Smooth muscle cell (in vitro differentiated cells): ENCODE measurements around the gene PSMC4. TPM values are rescaled to one million over a fixed set of nuclear protein-coding genes. Genes with fewer than 3 reads are reported as not detected.

Source experiments
- DNase-seq: peaks from one replicate; lab custom pipeline; 2025; ENCODE audit not compliant: unreplicated experiment; lab: John Stamatoyannopoulos, UW
- H2AFZ ChIP-seq: fragments of 200-600 bp; sonication (generic); 2 replicates; pipeline ENCODE4 v1.6.0; 2016; ENCODE audit warnings: antibody characterized with exemption, low read depth, mild to moderate bottlenecking
- H3F3A ChIP-seq: fragments of 200-600 bp; sonication (generic); 2 replicates; pipeline ENCODE4 v1.6.0; 2017; ENCODE audit warnings: antibody characterized with exemption, low read depth
- H3K27ac ChIP-seq: fragments of 200-600 bp; sonication (generic); 2 replicates; pipeline ENCODE4 v1.5.1; 2016; ENCODE audit warnings: low read depth, mild to moderate bottlenecking
- H3K27me3 ChIP-seq: fragments of 200-600 bp; sonication (generic); 2 replicates; pipeline ENCODE4 v1.6.1; 2016; ENCODE audit warnings: low read depth, mild to moderate bottlenecking
- H3K36me3 ChIP-seq: fragments of 200-600 bp; sonication (generic); 2 replicates; pipeline ENCODE4 v1.5.1; 2016; ENCODE audit warnings: low read depth
- H3K4me1 ChIP-seq: fragments of 200-600 bp; sonication (generic); 2 replicates; pipeline ENCODE4 v1.5.1; 2016; ENCODE audit warnings: low read depth
- H3K4me2 ChIP-seq: fragments of 200-600 bp; sonication (generic); 2 replicates; pipeline ENCODE4 v1.6.0; 2016; ENCODE audit warnings: mild to moderate bottlenecking
- H3K4me3 ChIP-seq: fragments of 200-600 bp; sonication (generic); 2 replicates; pipeline ENCODE4 v1.5.1; 2016; ENCODE audit warnings: mild to moderate bottlenecking
- H3K79me2 ChIP-seq: fragments of 200-600 bp; sonication (generic); 2 replicates; pipeline ENCODE4 v1.6.0; 2016; ENCODE audit warnings: low read depth, mild to moderate bottlenecking
- H3K9ac ChIP-seq: fragments of 200-600 bp; sonication (generic); 2 replicates; pipeline ENCODE4 v1.6.0; 2016; ENCODE audit warnings: low read depth
- H3K9me3 ChIP-seq: fragments of 200-600 bp; sonication (generic); replicated peaks from 2 replicates; pipeline ENCODE4 v1.5.1; 2016; ENCODE audit warnings: low read depth
- H4K20me1 ChIP-seq: fragments of 200-600 bp; sonication (generic); 2 replicates; pipeline ENCODE4 v1.6.0; 2016; ENCODE audit warnings: low read depth
- WGBS: methylation state at CpG from one replicate; pipeline ENCODE4 v1.1.7; 2016; ENCODE audit warnings: low lambda C conversion rate; 5-methylcytosine and 5-hydroxymethylcytosine counted together
- polyA plus RNA-seq: library from polyadenylated mRNA; unstranded; fragments of >200 nt; fragmentation: Nextera tagmentation; extraction: Ambion mirVana; gene quantifications from 2 replicates; pipeline ENCODE4 v1.2.1, GENCODE V29; 2016
- total RNA-seq: library from RNA; depleted of rRNA; stranded (reverse); fragments of >200 nt; gene quantifications from 2 replicates; pipeline ENCODE4 v1.2.3, GENCODE V29; 2014
- TF ChIP-seq, protein P1 (sequence below): fragments of 200-600 bp; sonication (generic); IDR thresholded peaks from 2 replicates; pipeline ENCODE4 v1.5.1; 2017; ENCODE audit warnings: borderline replicate concordance, mild to moderate bottlenecking, antibody characterized with exemption; ENCODE audit not compliant: insufficient read depth, poor library complexity, severe bottlenecking

PSMC4 gene
- total and polyA plus RNA-seq, 2 experiments from 2014 or later = 117 to 120 TPM

DNA sequence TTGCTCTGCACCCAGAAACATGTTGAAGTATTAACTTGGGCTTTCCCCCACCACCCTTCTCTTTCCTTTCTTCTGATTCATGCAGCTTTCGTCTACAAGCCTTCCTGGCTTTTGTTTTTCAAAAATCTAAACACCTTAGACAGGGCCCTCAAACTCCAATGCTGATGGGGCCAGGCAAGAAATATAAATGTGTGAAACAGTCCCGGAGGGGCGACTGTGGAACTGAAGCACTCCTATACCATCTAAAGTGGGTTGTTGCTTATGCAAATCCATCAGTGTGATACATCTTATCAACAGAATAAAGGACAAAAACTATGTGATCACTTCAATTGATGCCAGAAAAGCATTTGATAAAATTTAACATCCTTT is 42.6 kb upstream of the PSMC4 start:
- WGBS = 90% methylated on average over 3 of the region's 3 CpGs
- no peak overlapping the region for H3K4me3 ChIP-seq

DNA sequence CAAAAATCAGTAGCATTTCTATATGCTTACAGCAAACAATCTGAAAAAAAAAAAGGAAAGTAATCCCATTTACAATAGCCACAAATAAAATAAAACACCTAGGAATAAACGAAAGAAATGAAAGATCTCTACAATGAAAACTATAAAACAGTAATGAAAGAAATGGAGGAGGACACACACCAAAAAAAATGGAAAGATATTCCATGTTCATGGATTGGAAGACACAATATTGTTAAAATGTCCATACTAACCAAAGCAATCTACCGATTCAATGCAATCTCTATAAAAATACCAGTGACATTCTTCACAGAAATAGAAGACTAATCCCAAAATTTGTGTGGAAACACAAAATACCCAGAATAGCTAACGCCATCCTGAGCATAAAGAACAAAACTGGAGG is 41.2 kb upstream of the PSMC4 start:
- Histone ChIP-seq H3K79me2 (no peaks in the 10 kb centered on the region), H3K4me3 (no peak overlapping the region), H3K9ac (no peak overlapping the region), H3K4me2 (no peak overlapping the region), H3K27me3 (no peaks in the 10 kb centered on the region), H3K27ac (no peak overlapping the region), H3K9me3 (no peaks in the 10 kb centered on the region), H2AFZ (no peak overlapping the region), H3K36me3 (no peaks in the 10 kb centered on the region), H3F3A (no peaks in the 10 kb centered on the region), H4K20me1 (no peaks in the 10 kb centered on the region), H3K4me1 (no peaks in the 10 kb centered on the region)
- DNase-seq = no peak
- TF ChIP-seq, protein P1, sequence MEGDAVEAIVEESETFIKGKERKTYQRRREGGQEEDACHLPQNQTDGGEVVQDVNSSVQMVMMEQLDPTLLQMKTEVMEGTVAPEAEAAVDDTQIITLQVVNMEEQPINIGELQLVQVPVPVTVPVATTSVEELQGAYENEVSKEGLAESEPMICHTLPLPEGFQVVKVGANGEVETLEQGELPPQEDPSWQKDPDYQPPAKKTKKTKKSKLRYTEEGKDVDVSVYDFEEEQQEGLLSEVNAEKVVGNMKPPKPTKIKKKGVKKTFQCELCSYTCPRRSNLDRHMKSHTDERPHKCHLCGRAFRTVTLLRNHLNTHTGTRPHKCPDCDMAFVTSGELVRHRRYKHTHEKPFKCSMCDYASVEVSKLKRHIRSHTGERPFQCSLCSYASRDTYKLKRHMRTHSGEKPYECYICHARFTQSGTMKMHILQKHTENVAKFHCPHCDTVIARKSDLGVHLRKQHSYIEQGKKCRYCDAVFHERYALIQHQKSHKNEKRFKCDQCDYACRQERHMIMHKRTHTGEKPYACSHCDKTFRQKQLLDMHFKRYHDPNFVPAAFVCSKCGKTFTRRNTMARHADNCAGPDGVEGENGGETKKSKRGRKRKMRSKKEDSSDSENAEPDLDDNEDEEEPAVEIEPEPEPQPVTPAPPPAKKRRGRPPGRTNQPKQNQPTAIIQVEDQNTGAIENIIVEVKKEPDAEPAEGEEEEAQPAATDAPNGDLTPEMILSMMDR = no peak
- WGBS = 89% methylated on average over 3 of the region's 3 CpGs

More for the DNA sequence above, 42.6 kb upstream of the PSMC4 start:
- Histone ChIP-seq H3K4me2 (no peak overlapping the region), H3K9ac (no peak overlapping the region), H2AFZ (no peak overlapping the region), H3K9me3 (no peaks in the 10 kb centered on the region), H3K27ac (no peak overlapping the region), H3K4me1 (no peaks in the 10 kb centered on the region), H3K79me2 (no peaks in the 10 kb centered on the region), H3F3A (no peaks in the 10 kb centered on the region), H4K20me1 (no peaks in the 10 kb centered on the region), H3K36me3 (no peaks in the 10 kb centered on the region), H3K27me3 (no peaks in the 10 kb centered on the region)
- DNase-seq = no peak
- TF ChIP-seq, protein P1 = no peak

DNA sequence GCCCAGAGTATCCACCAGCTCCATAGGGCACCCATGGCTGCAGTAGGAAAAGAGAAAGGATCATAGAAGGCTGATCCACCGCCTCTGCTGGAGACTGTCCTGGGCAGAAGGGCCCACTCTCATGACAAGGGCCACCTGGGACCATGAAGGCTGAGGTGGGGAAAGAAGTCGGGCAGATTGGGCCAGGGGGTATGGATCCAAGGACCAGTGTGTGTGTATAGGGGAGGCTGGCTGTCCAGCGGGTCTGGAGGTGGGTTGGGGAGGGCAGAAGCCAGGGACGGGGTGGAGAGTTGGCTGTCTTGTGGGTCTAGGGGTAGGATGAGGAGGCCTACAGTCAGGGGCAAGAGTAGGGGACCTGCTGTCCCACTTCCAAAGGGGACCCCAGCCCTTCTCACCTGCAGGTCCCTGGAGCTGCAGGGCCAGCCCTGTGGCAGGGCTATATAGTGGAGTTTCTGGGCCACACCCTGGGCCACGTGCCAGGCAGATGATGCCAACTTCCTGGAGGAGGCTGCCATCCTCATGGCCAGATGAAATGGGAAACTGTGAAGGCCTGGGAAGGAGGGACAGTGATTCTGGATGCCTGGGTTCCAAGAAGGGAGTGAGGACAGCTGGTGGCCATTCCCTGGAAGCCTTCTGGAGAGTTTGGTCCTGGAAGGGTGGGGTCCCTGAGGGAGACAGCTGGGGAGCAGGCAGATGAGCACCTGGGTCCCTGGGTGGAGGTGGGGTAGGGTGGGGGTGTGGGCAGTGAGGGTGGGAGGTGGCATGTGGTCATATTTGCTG is 36.2 kb upstream of the PSMC4 start, which contains the start of gene FCGBP:
TSS of gene FCGBP (minus strand) at position 51 of the 780 bp plus-strand sequence.
- WGBS = 77% methylated on average over 4 of the region's 5 CpGs
- Histone ChIP-seq H3K27me3 (no peaks in the 10 kb centered on the region), H3K4me1 (no peaks in the 10 kb centered on the region), H3F3A (no peaks in the 10 kb centered on the region), H3K4me3 (no peak within 1 kb of the TSS), H3K36me3 (no peaks in the 10 kb centered on the region), H3K4me2 (no peak within 1 kb of the TSS), H3K27ac (no peak within 1 kb of the TSS), H3K9ac (no peak within 1 kb of the TSS), H3K79me2 (no peaks in the 10 kb centered on the region), H2AFZ (no peak within 1 kb of the TSS), H4K20me1 (no peaks in the 10 kb centered on the region), H3K9me3 (no peaks in the 10 kb centered on the region)
- DNase-seq = no peak
- TF ChIP-seq, protein P1 = no peak

DNA sequence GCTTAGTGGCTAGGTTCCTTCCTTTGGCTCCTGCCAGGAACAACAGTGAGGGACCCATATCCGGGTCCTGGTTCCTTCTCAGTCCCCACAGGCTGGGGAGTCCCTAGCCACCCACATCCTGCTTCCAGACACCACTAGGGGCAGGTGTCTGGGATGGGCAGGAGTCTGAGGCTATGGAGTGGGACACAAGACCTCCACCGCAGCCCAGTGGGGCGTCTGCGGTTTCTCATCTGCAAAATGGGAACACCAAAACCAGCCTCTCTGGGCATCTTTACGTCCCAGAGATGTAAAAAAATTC is 35.7 kb upstream of the PSMC4 start:
- H2AFZ ChIP-seq = no peak overlapping the region
- no peaks in the 10 kb centered on the region for H3K36me3 ChIP-seq
- no peaks in the 10 kb centered on the region for H3K4me1 ChIP-seq
- no peaks in the 10 kb centered on the region for H3K27me3 ChIP-seq
- H3K4me3 ChIP-seq = no peak overlapping the region
- DNase-seq = no peak
- no peak overlapping the region for H3K4me2 ChIP-seq
- H3F3A ChIP-seq = no peaks in the 10 kb centered on the region
- 93% methylated on average over 5 of the region's 5 CpGs for WGBS
- no peak overlapping the region for H3K27ac ChIP-seq
- no peaks in the 10 kb centered on the region for H3K79me2 ChIP-seq
- no peak overlapping the region for H3K9ac ChIP-seq
- TF ChIP-seq, protein P1 = no peak
- no peaks in the 10 kb centered on the region for H3K9me3 ChIP-seq
- H4K20me1 ChIP-seq = no peaks in the 10 kb centered on the region
